Endothelial cell of umbilical vein (primary cell): ENCODE measurements around the gene ACSF3. TPM values are rescaled to one million over a fixed set of nuclear protein-coding genes. Genes with fewer than 3 reads are reported as not detected.

Experiments
- BruUV-seq: library from RNA; stranded (reverse); fragments of 400-500 nt; replicated peaks from 2 replicates; lab custom pipeline; 2021; lab: Mats Ljungman, UMichigan
- CTCF ChIA-PET: fragments of 300-600, 350-600 bp; sonication (Branson Sonifier 250); formaldehyde crosslinking; loops from one replicate; lab custom pipeline; 2021; ENCODE audit warnings: antibody characterized with exemption, inconsistent platforms; lab: Charles Lee
- POLR2A ChIA-PET: fragments of 300-600, 350-600 bp; sonication (Branson Sonifier 250); formaldehyde crosslinking; loops from one replicate; lab custom pipeline; 2021; ENCODE audit warnings: antibody characterized with exemption, inconsistent platforms; lab: Charles Lee
- DNase-seq: peaks from one replicate; pipeline ENCODE4 v3.0.0-alpha.2; 2011; ENCODE audit warnings: low read depth, low spot score
- FAIRE-seq: peaks from 2 replicates; lab custom pipeline; 2011; peaks lifted over from hg19 to GRCh38; lab: Jason Lieb, UNC
- H2AFZ ChIP-seq: 2 replicates; pipeline ENCODE4 v1.6.0; 2012; ENCODE audit warnings: low read depth, low read length, control low read depth, inconsistent platforms
- H3K27ac ChIP-seq: 2 replicates; pipeline ENCODE4 v1.5.1; 2011; ENCODE audit warnings: low read depth, mild to moderate bottlenecking, control low read depth, low read length, moderate library complexity; ENCODE audit not compliant: insufficient read depth
- H3K27me3 ChIP-seq, 2 experiments: 2 replicates each; pipeline versions ENCODE4 v1.6.0 to v1.6.1; 2011; ENCODE audit warnings: low read length in 2 of 2, mixed read lengths in 1 of 2; ENCODE audit not compliant: control insufficient read depth in 2 of 2, insufficient read depth in 2 of 2
- H3K36me3 ChIP-seq, 2 experiments: 2 replicates in 1 of 2; 3 replicates in 1 of 2; pipeline ENCODE4 v1.5.1; 2011; ENCODE audit warnings: low read length in 2 of 2, mild to moderate bottlenecking in 1 of 2, moderate library complexity in 1 of 2; ENCODE audit not compliant: control insufficient read depth in 2 of 2, insufficient read depth in 2 of 2; ENCODE audit errors: extremely low read depth in 1 of 2
- H3K4me1 ChIP-seq: 3 replicates; pipeline ENCODE4 v1.5.1; 2011; ENCODE audit warnings: mild to moderate bottlenecking, low read length; ENCODE audit not compliant: control insufficient read depth, insufficient read depth; ENCODE audit errors: extremely low read depth
- H3K4me2 ChIP-seq: 2 replicates; pipeline ENCODE4 v1.6.1; 2011; ENCODE audit warnings: low read length, control low read depth, mixed read lengths; ENCODE audit not compliant: insufficient read depth
- H3K4me3 ChIP-seq, 3 experiments: fragments of 200-600 bp in 1 of 3; sonication (generic), shearing (Covaris generic) in 1 of 3; replicated peaks in 1 of 3; 2 replicates each; pipeline ENCODE4 v1.5.1; 2011 to 2016; ENCODE audit warnings: control low read depth in 3 of 3, low read length in 3 of 3, mild to moderate bottlenecking in 2 of 3, inconsistent platforms in 1 of 3, low read depth in 1 of 3, moderate library complexity in 1 of 3; ENCODE audit not compliant: insufficient read depth in 1 of 3
- H3K79me2 ChIP-seq: 2 replicates; pipeline ENCODE4 v1.6.0; 2012; ENCODE audit warnings: low read length, inconsistent platforms; ENCODE audit not compliant: control insufficient read depth, insufficient read depth
- H3K9ac ChIP-seq: replicated peaks from 2 replicates; pipeline ENCODE3; 2011; ENCODE audit warnings: low read length, control low read depth; ENCODE audit not compliant: insufficient read depth; ENCODE audit errors: extremely low read depth
- H3K9me1 ChIP-seq: replicated peaks from 3 replicates; pipeline ENCODE4 v1.6.0; 2011; ENCODE audit warnings: mild to moderate bottlenecking, low read length; ENCODE audit not compliant: control insufficient read depth, insufficient read depth; ENCODE audit errors: extremely low read depth
- H3K9me3 ChIP-seq: replicated peaks from 2 replicates; pipeline ENCODE4 v1.5.1; 2012; ENCODE audit warnings: low read length, inconsistent platforms; ENCODE audit not compliant: control insufficient read depth, insufficient read depth
- H4K20me1 ChIP-seq: replicated peaks from 2 replicates; pipeline ENCODE3; 2011; ENCODE audit warnings: mild to moderate bottlenecking, low read length; ENCODE audit not compliant: control insufficient read depth, insufficient read depth; ENCODE audit errors: extremely low read depth
- EZH2 ChIP-seq: IDR thresholded peaks from 2 replicates; pipeline ENCODE4 v1.6.1; 2012; ENCODE audit warnings: borderline replicate concordance, low read depth, mild to moderate bottlenecking, moderate library complexity, low read length, inconsistent platforms; ENCODE audit not compliant: severe bottlenecking
- FOS ChIP-seq: IDR thresholded peaks from 2 replicates; pipeline ENCODE4 v1.6.1; 2011; ENCODE audit warnings: mild to moderate bottlenecking, low read length, moderate library complexity, borderline replicate concordance; ENCODE audit not compliant: insufficient read depth
- GATA2 ChIP-seq: IDR thresholded peaks from 2 replicates; pipeline ENCODE4 v1.7.0; 2011; ENCODE audit warnings: low read depth, mild to moderate bottlenecking, moderate library complexity, mixed read lengths, low read length; ENCODE audit not compliant: insufficient read length, insufficient read depth
- JUN ChIP-seq: IDR thresholded peaks from 2 replicates; pipeline ENCODE4 v1.6.1; 2011; ENCODE audit warnings: borderline replicate concordance, low read depth; ENCODE audit not compliant: insufficient read length, insufficient read depth
- MYC ChIP-seq: IDR thresholded peaks from one replicate; pipeline ENCODE4 v1.6.1; 2011; ENCODE audit warnings: mild to moderate bottlenecking, low read depth, low read length
- POLR2A ChIP-seq: IDR thresholded peaks from 2 replicates; pipeline ENCODE4 v1.6.1; 2012; ENCODE audit warnings: low read depth, mild to moderate bottlenecking, control low read depth, low read length
- POLR2AphosphoS5 ChIP-seq: IDR thresholded peaks from 2 replicates; pipeline ENCODE4 v1.6.1; 2012; ENCODE audit warnings: low read depth, mild to moderate bottlenecking, control low read depth, low read length, moderate library complexity; ENCODE audit not compliant: insufficient read depth
- dilution Hi-C: fragments of 300-500 bp; cut with MboI; formaldehyde crosslinking; loops from one replicate; pipeline ENCODE4 v1.15.0; 2019; ENCODE audit warnings: low sequenced_read_pairs; ENCODE audit not compliant: extremely low pct_ligation_motif_present
- intact Hi-C: fragments of 100-400 bp; cut with micrococcal nuclease; formaldehyde crosslinking; loops from one replicate; pipeline ENCODE4 v1.10.0; 2022
- polyA plus RNA-seq, 4 experiments: library from polyadenylated mRNA; depleted of rRNA in 3 of 4; stranded (reverse) in 3 of 4; unstranded in 1 of 4; fragments of >200 nt; gene quantifications; 2 replicates each; pipeline versions ENCODE4 v1.2.1 to v1.2.3, GENCODE V29; 2011 to 2012; ENCODE audit warnings: missing spikeins in 1 of 4
- total RNA-seq: library from RNA; stranded (reverse); gene quantifications from 2 replicates; pipeline ENCODE4 v1.2.3, GENCODE V29; 2021
- TF ChIP-seq, protein P1 (sequence below): IDR thresholded peaks from 2 replicates; pipeline ENCODE4 v1.6.1; 2011; ENCODE audit not compliant: insufficient read depth, insufficient read length
- TF ChIP-seq, protein P2 (sequence below), 2 donors: IDR thresholded peaks; 1 replicate in 1 of 2; 2 replicates in 1 of 2; pipeline ENCODE4 v1.5.1; 2011; ENCODE audit warnings: low read length in 2 of 2, mild to moderate bottlenecking in 2 of 2, moderate library complexity in 2 of 2, control low read depth in 1 of 2, inconsistent platforms in 1 of 2, low read depth in 1 of 2; ENCODE audit not compliant: insufficient read depth in 1 of 2; ENCODE audit errors: extremely low read depth in 1 of 2

ACSF3 gene
- total and polyA plus RNA-seq, 2 donors (not counting 3 experiments of a cell fraction or from before 2014, with no cell fraction given), result 18.6 to 33.2 TPM

DNA sequence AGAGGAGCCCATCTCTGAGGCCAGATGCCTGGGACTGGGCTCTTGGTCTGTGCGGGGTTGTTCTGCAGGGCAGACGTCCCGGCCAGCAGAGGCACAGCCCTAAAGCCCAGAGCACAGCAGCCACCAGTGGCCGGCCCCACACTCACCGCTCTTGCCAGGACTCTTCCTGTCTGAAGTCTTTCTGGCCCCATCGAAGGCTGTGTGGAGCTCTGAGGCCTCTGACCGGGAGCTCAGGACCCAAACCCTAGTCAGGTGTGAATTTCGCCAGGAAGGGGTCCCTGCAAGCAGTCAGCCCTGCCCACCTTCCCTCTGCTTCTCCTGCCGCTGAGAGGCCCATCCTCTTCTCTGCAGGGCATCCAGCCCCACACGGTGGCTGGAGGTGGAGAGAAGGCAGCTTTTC, 10.7 kb downstream of the ACSF3 start:
- Histone ChIP-seq H3K4me2 (no peak overlapping the region), H3K4me1 (no peaks in the 10 kb centered on the region), H4K20me1 (no peaks in the 10 kb centered on the region), H3K36me3 (peaks cover 7 to 38% of the 10 kb centered on the region in 2 experiments), H3K9me1 (no peaks in the 10 kb centered on the region), H2AFZ (no peak overlapping the region), H3K4me3 (no peak overlapping the region), H3K27ac (no peak overlapping the region), H3K27me3 (no peaks in the 10 kb centered on the region), H3K79me2 (no peaks in the 10 kb centered on the region), H3K9ac (no peak overlapping the region), H3K9me3 (no peaks in the 10 kb centered on the region)
- POLR2A ChIA-PET, result no interaction called here
- TF ChIP-seq MYC (no peak), JUN (no peak), POLR2AphosphoS5 (no peak), FOS (no peak), GATA2 (no peak), EZH2 (no peak), POLR2A (no peak)
- TF ChIP-seq, protein P1, sequence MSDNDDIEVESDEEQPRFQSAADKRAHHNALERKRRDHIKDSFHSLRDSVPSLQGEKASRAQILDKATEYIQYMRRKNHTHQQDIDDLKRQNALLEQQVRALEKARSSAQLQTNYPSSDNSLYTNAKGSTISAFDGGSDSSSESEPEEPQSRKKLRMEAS, result no peak
- TF ChIP-seq, protein P2, sequence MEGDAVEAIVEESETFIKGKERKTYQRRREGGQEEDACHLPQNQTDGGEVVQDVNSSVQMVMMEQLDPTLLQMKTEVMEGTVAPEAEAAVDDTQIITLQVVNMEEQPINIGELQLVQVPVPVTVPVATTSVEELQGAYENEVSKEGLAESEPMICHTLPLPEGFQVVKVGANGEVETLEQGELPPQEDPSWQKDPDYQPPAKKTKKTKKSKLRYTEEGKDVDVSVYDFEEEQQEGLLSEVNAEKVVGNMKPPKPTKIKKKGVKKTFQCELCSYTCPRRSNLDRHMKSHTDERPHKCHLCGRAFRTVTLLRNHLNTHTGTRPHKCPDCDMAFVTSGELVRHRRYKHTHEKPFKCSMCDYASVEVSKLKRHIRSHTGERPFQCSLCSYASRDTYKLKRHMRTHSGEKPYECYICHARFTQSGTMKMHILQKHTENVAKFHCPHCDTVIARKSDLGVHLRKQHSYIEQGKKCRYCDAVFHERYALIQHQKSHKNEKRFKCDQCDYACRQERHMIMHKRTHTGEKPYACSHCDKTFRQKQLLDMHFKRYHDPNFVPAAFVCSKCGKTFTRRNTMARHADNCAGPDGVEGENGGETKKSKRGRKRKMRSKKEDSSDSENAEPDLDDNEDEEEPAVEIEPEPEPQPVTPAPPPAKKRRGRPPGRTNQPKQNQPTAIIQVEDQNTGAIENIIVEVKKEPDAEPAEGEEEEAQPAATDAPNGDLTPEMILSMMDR (IDR thresholded peaks at IDR 0.05; ENCODE audit: extremely low read depth in 1 of 2, insufficient read depth in 1 of 2, low read depth in 1 of 2, low read length in 2 of 2), result no peak
- intact Hi-C loops, result no loop called here
- CTCF ChIA-PET, result no interaction called here
- no TSS peak for BruUV-seq
- FAIRE-seq (no peak), DNase-seq (no peak)
- dilution Hi-C loops, result no loop called here
